ENCODE measurements around the gene FBXW11.
"Not testable (repeated sequence)": the region's sequence is repeated elsewhere in the genome, so short reads cannot be mapped to it uniquely, and the experiment has no call there.

GRCh38 chr5:171941675-171942074, 64.8 kb downstream of the FBXW11 start:
- not testable (repeated sequence) for TF ChIP-seq POLR2A (IDR thresholded peaks at IDR 0.05; ENCODE audit: low read depth, low read length); TAF1 (IDR thresholded peaks at IDR 0.05; ENCODE audit: borderline replicate concordance, low read depth, low read length); POLR2AphosphoS5 (IDR thresholded peaks at IDR 0.05; ENCODE audit: low read depth, low read length)

All from GM12892 (cell line).